HCEC 1CT (cell line): ENCODE measurements around the gene CCDC63.

Source experiments
- DNase-seq: peaks from one replicate; pipeline ENCODE4 v3.0.0-alpha.2; 2017

CCDC63 gene

DNA sequence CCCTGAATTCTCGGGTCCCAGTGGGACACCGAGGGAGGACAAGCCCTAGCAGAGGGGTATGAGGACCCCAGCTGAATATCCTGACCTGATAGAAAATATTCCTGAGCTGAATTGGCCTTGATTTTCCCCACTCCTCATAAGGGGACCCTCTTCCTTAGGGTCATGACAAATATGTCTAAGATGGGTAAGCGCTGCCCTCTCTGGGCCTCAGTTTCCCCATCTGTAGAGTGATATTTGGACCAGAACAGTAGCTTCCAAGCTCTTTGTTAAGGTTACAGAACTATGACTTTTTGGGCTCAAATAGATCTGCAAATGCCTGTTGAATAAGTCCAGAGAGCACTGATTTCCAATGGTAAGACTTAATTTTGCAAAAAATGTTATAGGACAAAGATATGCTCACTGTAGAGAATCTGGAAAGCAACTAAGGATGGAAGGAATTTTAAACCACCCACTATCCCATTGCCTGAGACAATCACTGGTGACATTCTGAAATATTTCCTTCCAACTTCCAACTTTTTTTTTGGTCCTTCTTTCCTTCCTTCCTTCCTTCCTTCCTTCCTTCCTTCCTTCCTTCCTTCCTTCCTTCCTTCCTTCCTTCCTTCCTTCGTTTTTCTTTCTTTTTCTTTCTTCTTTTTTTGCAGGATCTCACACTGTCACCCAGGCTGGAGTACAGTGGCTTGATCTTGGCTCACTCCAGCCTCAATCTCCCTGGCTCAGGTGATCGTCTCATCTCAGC is 41.6 kb downstream of the CCDC63 start:
- no peak for DNase-seq

DNA sequence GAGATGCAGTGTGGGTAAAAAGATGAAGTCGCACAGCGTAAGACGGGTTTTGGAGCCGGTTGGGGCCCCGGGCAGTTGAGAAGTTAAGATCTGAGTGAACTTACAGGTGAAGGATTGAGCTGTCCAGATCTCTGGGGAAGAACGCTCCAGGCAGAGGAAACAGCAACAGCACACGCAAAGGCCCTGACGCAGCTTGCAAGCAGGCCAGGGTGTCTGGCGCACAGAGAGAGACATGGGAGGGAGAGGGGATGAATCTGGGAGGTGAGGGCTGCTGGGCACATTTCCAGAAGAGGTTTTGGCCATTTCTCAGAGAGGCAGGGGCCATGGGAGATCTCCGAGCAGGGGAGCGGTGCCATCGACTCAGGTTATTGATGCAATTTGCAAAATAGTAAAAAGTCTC is 42.6 kb downstream of the CCDC63 start:
- no peak for DNase-seq

DNA sequence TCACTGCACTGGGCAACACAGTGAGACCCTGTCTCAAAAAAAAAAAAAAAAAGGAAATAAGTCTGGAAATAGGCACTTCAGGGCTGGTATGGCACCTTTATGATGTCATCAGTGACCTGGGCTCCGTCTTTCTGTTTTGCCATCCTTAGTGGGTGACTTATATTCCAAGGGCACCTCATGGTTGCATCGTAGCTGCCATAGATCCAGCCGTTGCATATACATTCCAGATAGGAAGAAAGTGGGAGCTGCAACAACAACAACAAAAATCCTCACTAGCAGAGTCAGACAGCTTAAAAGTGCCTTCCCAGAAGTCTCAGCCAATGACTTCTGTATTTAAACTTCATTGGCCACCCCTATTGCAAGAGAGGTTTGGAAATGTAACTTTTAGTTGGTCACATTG is 47.2 kb downstream of the CCDC63 start:
- DNase-seq, result no peak

- DNase-seq, result no peak
Measured at GRCh38 chr12:110896559-110896958, 49.8 kb downstream of the CCDC63 start.

GRCh38 chr12:110901401-110901800 is 54.6 kb downstream of the CCDC63 start:
- no peak for DNase-seq

- no peak for DNase-seq
Measured at GRCh38 chr12:110903511-110903910, 56.7 kb downstream of the CCDC63 start.

GRCh38 chr12:110906083-110906482 is 59.3 kb downstream of the CCDC63 start:
- DNase-seq, result no peak

DNA sequence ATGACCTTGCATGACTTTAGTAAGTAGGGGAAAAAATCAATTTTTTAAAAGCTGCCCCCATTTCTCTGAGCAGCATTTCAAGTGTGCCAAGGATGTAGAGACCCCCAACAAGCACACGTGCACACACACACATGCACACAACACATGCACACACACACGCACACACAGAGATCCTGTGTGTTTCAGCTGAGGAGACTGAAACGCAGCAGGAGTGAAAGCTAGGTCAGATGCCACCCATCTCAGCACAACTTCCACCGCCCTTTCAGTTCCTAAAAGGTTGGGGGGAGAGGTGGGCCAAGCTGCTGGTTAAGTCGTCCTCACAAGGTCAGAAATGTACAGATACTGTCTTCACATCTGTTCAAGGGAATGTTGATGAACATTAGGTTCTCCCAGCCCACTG is 59.7 kb downstream of the CCDC63 start:
- DNase-seq, result no peak

DNA sequence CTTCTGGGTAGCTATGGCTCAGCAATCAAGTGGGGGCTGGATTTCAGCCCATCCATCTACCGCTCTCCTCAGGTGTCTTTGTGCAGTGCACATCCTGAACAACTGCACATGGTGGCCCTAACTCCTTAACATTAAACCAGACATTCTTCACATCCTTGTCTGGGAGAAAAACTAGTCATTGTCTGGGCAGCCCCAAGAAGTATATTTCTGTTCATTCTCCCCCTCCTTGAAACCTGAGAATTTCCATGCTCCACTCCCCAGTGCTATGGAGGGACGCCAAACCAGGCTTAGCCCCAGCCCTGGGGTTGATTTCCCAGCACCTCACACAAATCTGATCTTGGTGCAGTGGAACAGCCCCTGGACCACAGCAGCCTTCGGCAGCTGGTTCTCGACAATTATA is 60.2 kb downstream of the CCDC63 start:
- no peak for DNase-seq

- DNase-seq, result no peak
Measured at GRCh38 chr12:110907583-110907982, 60.8 kb downstream of the CCDC63 start.

DNA sequence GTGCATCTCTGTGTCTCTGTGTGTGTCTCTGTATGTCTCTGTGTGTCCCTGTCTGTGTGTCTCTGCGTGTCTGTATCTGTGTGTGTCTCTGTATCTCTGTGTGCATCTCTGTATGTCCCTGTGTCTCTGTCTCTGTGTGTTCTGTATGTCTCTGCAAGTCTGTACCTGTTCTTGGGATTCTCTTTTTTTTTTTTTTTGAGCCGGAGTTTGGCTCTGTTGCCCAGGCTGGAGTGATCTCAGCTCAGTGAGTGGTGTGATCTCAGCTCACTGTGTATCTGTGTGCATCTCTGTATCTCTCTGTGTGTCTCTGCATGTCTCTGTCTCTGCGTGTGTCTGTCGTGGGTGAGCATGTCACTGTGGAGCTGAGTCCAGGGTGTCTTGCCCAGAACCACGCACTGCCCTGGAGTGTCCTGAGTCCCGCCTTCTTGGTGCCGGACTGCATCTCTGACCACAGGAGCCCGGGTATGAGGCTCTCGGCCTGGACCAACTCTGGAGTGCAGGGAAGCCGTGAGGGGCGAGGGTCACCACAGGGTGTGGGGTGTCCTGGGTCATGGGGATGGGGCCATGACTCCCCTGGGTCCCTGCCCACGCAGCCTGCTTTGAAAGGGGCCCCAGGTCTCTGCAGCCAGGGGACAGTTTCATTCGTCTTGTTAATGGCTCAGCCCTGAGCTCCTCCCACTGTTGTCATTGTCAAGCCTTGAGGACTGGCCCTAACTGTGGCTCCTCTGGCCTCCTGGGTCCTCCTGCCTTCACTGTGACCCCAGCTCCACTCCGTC is 61.8 kb downstream of the CCDC63 start:
- no peak for DNase-seq

DNA sequence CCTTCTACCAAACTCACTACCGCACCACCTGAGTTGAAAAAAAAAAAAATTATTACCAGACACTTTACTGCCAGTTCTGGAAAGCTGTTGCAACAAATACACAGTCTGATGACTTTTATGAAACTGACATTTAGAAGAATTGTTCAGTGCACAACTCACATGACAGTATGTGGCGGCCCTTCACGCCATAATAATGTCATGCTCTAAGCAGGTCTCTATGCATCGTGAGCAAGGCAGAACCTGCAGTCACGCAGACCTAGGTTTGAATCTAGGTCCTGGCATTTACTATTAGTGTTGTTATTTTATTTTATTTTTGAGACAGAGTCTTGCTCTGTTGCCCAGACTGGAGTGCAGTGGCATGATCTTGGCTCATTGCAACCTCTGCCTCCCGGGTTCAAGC is 65.5 kb downstream of the CCDC63 start:
- DNase-seq, result no peak

GRCh38 chr12:110913119-110914056 is 66.6 kb downstream of the CCDC63 start:
- DNase-seq, result no peak

GRCh38 chr12:110916295-110916875 is 69.6 kb downstream of the CCDC63 start:
- peak; percentile 23 for DNase-seq

- DNase-seq, result peak; percentile 55
Measured at GRCh38 chr12:110917467-110917866, 70.7 kb downstream of the CCDC63 start.

DNA sequence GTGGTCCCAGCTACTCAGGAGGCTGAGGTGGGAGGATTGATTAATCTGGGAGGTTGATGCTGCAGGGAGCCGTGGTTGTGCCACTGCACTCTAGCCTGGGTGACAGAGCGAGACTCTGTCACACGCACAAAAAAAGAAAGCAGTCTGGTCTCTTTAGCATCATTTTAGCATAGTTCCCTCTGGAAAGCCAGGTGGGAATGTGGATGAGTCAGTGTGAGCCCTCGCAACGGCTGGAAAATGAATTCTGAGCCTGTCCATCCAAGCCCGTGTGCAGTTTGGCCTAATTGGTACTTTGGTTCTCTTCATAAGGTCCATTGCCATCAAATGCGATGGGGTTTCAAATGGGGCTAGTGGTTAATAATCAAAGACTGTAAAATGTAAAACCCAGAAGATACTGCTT is 71.2 kb downstream of the CCDC63 start:
- DNase-seq, result no peak

DNA sequence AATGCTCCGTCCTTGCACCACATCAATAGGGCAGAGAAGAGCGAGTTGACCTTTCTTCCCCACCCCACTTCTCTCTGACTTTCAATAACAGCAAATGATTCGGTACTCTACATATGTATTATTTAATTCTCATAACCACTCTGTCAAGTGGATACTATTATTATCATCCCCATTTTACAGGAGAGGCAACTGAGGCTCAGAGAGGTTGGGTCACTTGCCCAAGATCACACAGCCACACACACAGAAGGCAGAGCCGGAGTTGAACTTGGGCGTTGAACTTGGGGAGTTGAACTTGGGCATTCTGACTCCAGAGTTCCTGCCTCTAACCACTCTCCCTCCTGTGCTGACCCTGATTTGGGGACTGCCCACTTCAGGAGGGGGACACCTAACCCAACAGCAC is 72.9 kb downstream of the CCDC63 start:
- DNase-seq, result no peak

DNA sequence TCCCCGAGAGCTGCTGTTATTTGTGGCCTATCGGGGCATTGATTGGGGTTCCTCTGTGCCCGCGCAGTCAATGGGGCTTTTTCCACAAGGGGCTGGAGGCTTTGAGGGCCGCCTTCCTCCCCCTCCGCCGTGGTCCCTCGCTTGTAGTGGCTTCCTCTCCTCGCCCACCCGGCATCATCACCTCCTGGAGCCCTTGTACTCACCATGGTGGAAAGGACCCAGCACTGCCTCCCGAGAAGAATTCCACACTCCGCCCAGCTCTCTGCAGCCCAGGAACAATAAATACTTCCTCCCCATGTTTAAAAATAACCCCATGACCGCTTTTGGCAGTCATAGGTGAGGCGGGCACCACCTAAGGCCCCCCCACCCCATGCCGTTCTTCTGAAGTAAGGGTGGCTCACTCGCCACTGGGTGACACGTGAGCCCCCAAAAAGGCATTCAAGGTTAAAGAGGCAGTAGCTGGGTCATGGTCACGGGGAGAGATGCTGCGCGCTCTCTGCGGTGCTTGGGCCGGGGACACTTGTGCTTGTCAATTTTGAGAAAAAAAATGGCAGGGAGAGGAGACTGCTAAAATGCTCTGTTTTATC is 73.6 kb downstream of the CCDC63 start, which contains the start of gene MYL2:
Gene MYL2 (minus strand): TSS at position 256 of the 587 bp plus-strand sequence. CDS start 50 bp downstream, at position 206.
- DNase-seq, result no peak

DNA sequence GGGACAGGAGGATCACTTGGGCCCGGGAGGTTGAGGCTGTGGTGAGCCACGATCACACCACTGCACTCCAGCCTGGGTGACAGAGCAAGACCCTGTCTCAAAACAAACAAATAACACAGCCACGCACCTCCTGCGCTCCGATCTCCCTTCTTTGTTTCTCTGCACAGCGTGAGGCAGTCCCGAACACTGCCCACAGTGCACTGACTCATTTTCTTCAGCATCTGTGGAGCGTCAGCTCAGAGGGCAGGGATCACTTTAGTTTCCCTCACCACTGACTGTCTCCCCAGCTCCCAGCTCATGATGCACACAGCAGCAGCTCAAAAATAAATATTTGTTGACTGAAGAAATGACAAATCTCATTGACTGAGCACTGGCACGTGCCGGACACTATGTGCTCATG is 74.5 kb downstream of the CCDC63 start:
- DNase-seq, result peak; percentile 59

- DNase-seq, result no peak
Measured at GRCh38 chr12:110922652-110923051, 75.9 kb downstream of the CCDC63 start.

DNA sequence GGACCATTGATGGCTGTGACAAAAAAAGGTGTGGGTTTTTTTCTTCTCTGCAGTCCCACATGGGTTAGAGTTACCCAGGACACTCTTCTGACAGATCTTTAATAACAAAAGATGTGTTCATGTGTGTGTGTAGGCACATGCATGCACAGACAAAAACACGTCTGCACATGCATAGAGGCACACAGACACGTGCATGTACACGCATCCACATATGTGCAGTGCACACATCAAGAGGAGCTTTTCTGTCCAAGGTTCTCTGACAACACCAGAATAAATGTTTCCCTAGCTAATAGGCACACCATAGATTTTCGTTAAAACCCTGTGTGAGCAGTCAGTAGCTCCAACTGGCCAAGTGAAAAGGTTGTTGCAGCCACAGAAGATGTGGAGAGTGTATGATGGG is 76.4 kb downstream of the CCDC63 start:
- no peak for DNase-seq

GRCh38 chr12:110923692-110924334 is 77.0 kb downstream of the CCDC63 start:
- no peak for DNase-seq
